GM12878 (cell line): ENCODE results near the gene C11orf97. TPM values are rescaled to one million over a fixed set of nuclear protein-coding genes. Genes with fewer than 3 reads are reported as not detected.

Experiments used
- ATAC-seq: fragments of 200-7000 bp; cut with Tn5 transposase; 3 replicates; pipeline ENCODE4 v1.9.1; 2020; ENCODE audit warnings: mild to moderate bottlenecking, moderate library complexity
- BruUV-seq: library from RNA; stranded (reverse); fragments of 400-500 nt; replicated peaks from 2 replicates; lab custom pipeline; 2021; lab: Mats Ljungman, UMichigan
- CTCF ChIA-PET: fragments of 300-600 bp; sonication (Branson Sonifier 250); formaldehyde crosslinking; extraction: SDS; loops from one replicate; lab custom pipeline; 2021; ENCODE audit warnings: inconsistent platforms; lab: Yijun Ruan, JAX
- POLR2A ChIA-PET: fragments of 350-600 bp; formaldehyde crosslinking; extraction: SDS; loops from one replicate; lab custom pipeline; 2021; ENCODE audit warnings: inconsistent platforms; lab: Charles Lee
- RAD21 ChIA-PET: fragments of 300-600 bp; sonication (Branson Sonifier 250); formaldehyde crosslinking; loops from one replicate; lab custom pipeline; 2023; ENCODE audit warnings: antibody characterized with exemption; ENCODE audit not compliant: unreplicated experiment; lab: Charles Lee
- SMC1A ChIA-PET: fragments of 300-600 bp; sonication (Branson Sonifier 250); formaldehyde crosslinking; loops from one replicate; lab custom pipeline; 2023; ENCODE audit not compliant: unreplicated experiment, uncharacterized antibody; lab: Charles Lee
- DNase-seq: peaks from one replicate; pipeline ENCODE4 v3.0.0-alpha.2; 2011; ENCODE audit warnings: low read depth, low spot score
- FAIRE-seq: peaks from 3 replicates; lab custom pipeline; 2011; peaks lifted over from hg19 to GRCh38; lab: Jason Lieb, UNC
- H2AFZ ChIP-seq: 2 replicates; pipeline ENCODE4 v1.6.0; 2011; ENCODE audit warnings: low read depth, low read length, control low read depth; ENCODE audit not compliant: control insufficient read depth
- H3K27ac ChIP-seq: 2 replicates; pipeline ENCODE4 v1.5.1; 2011; ENCODE audit warnings: control low read depth; ENCODE audit not compliant: control insufficient read depth, insufficient read depth
- H3K27me3 ChIP-seq, 2 experiments: replicated peaks in 1 of 2; 2 replicates each; pipeline versions ENCODE4 v1.6.0 to v1.6.1; 2011; ENCODE audit warnings: low read length in 1 of 2; ENCODE audit not compliant: control insufficient read depth in 2 of 2, insufficient read depth in 2 of 2
- H3K36me3 ChIP-seq, 2 experiments: 2 replicates each; pipeline ENCODE4 v1.5.1; 2011; ENCODE audit warnings: low read length in 1 of 2; ENCODE audit not compliant: control insufficient read depth in 2 of 2, insufficient read depth in 2 of 2
- H3K4me1 ChIP-seq: 2 replicates; pipeline ENCODE4 v1.6.1; 2011; ENCODE audit warnings: mild to moderate bottlenecking, low read length, moderate library complexity, mixed read lengths; ENCODE audit not compliant: control insufficient read depth, insufficient read depth
- H3K4me2 ChIP-seq: 2 replicates; pipeline ENCODE4 v1.6.0; 2011; ENCODE audit warnings: control low read depth; ENCODE audit not compliant: control insufficient read depth, insufficient read depth
- H3K4me3 ChIP-seq: fragments of 200-600 bp; sonication (generic); 2 replicates; pipeline ENCODE4 v1.5.1; 2016
- H3K79me2 ChIP-seq: 2 replicates; pipeline ENCODE4 v1.6.0; 2011; ENCODE audit warnings: low read length; ENCODE audit not compliant: control insufficient read depth, insufficient read depth
- H3K9ac ChIP-seq: 2 replicates; pipeline ENCODE4 v1.8.0; 2011; ENCODE audit warnings: low read length, control low read depth, mixed read lengths; ENCODE audit not compliant: control insufficient read depth, insufficient read depth
- H3K9me3 ChIP-seq: replicated peaks from 3 replicates; pipeline ENCODE4 v1.5.1; 2011; ENCODE audit warnings: mild to moderate bottlenecking, low read length; ENCODE audit not compliant: control insufficient read depth, insufficient read depth
- H4K20me1 ChIP-seq: 2 replicates; pipeline ENCODE4 v1.6.0; 2011; ENCODE audit not compliant: control insufficient read depth, insufficient read depth
- CEBPB ChIP-seq, 2 experiments: fragments of 150-350 bp in 1 of 2; IDR thresholded peaks; 2 replicates each; pipeline ENCODE4 v1.6.1; 2012 to 2014; ENCODE audit warnings: low read depth in 2 of 2, low read length in 2 of 2, borderline replicate concordance in 1 of 2, inconsistent platforms in 1 of 2
- ETV6 ChIP-seq, 2 experiments: fragments of 450-650 bp in 1 of 2; IDR thresholded peaks in 1 of 2; conservative IDR thresholded peaks in 1 of 2; 2 replicates each; pipeline ENCODE4 v1.6.1; 2014; ENCODE audit warnings: antibody characterized with exemption in 1 of 2, borderline replicate concordance in 1 of 2, low read depth in 1 of 2, mild to moderate bottlenecking in 1 of 2, moderate library complexity in 1 of 2
- MEF2B ChIP-seq: fragments of 450-650 bp; IDR thresholded peaks from 2 replicates; pipeline ENCODE4 v1.6.1; 2018; ENCODE audit warnings: mild to moderate bottlenecking, moderate library complexity; ENCODE audit not compliant: partially characterized antibody, poor library complexity, severe bottlenecking
- MYB ChIP-seq: fragments of 150-350 bp; IDR thresholded peaks from 2 replicates; pipeline ENCODE4 v1.6.1; 2014; ENCODE audit warnings: mild to moderate bottlenecking, low read depth, low read length, borderline replicate concordance
- RAD21 ChIP-seq: IDR thresholded peaks from 2 replicates; pipeline ENCODE4 v1.6.1; 2011; ENCODE audit warnings: mild to moderate bottlenecking, low read depth, low read length, moderate library complexity; ENCODE audit not compliant: insufficient read depth
- SMAD1 ChIP-seq: fragments of 450-650 bp; IDR thresholded peaks from 2 replicates; pipeline ENCODE4 v1.6.1; 2018; ENCODE audit warnings: mild to moderate bottlenecking, low read depth; ENCODE audit not compliant: partially characterized antibody
- WGBS: methylation state at CpG from one replicate; pipeline ENCODE4 v1.1.6; 2016; ENCODE audit warnings: low lambda C conversion rate; ENCODE audit not compliant: insufficient replicate concordance, insufficient coverage; ENCODE audit errors: missing lambda C conversion rate; 5-methylcytosine and 5-hydroxymethylcytosine counted together
- in situ Hi-C: fragments of 300-500 bp; cut with MboI; formaldehyde crosslinking; loops from 9 replicates; pipeline ENCODE4 v1.14.3; 2018; ENCODE audit warnings: mixed read lengths
- intact Hi-C: fragments of 100-400 bp; cut with micrococcal nuclease; formaldehyde crosslinking; loops from one replicate; pipeline ENCODE4 v1.14.2; 2022; ENCODE audit not compliant: unreplicated experiment
- polyA plus RNA-seq, 11 experiments: library from polyadenylated mRNA; depleted of rRNA in 4 of 11; unstranded in 6 of 11; stranded (reverse) in 5 of 11; fragments of >200 nt; fragmentation: Nextera tagmentation in 4 of 11; fragmentation: Illumina TruSeq in 1 of 11; extraction: Ambion mirVana in 4 of 11; extraction: Trizol in 1 of 11; gene quantifications; 1 replicate in 1 of 11; 2 replicates in 10 of 11; pipeline versions ENCODE4 v1.2.1 to v1.2.3, GENCODE V29; 2011 to 2016; ENCODE audit warnings: inconsistent platforms in 2 of 11, missing spikeins in 2 of 11, low read depth in 1 of 11
- total RNA-seq, 4 experiments: library from RNA; depleted of rRNA in 3 of 4; stranded (reverse); fragments of >200 nt in 3 of 4; fragmentation: Illumina TruSeq in 1 of 4; extraction: Trizol in 1 of 4; gene quantifications; 2 replicates each; pipeline versions ENCODE4 v1.2.1 to v1.2.3, GENCODE V29; 2013 to 2021
- TF ChIP-seq, protein P1 (sequence below): fragments of 450-650 bp; IDR thresholded peaks from 2 replicates; pipeline ENCODE4 v1.6.1; 2016; ENCODE audit warnings: mild to moderate bottlenecking
- TF ChIP-seq, protein P2 (sequence below): fragments of 450-650 bp; IDR thresholded peaks from 2 replicates; pipeline ENCODE4 v1.6.1; 2017; ENCODE audit warnings: antibody characterized with exemption, mild to moderate bottlenecking, moderate library complexity

The C11orf97 gene
- total and polyA plus RNA-seq, 10 of the 15 experiments (the other 5 are each of a cell fraction or from before 2014, with no cell fraction given) = not detected

DNA sequence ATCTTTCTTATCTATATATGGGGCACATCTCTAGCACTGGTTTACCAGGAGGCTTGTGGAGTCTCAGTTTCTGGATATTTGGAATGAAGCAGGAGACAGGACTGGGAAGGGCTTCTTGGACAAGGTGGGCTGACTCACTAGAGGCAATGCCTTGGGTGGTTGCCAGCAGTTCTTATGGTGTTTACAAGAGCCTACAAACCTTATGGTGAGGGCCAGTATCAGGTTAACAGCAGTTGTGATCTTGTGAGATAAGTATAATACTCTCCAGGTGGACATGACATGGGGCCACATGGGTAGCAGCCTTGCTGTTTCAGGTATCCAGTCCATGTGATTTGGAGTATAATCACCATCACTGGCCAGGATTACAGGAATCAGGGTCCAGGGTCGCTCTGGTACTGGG is 41.7 kb downstream of the C11orf97 start:
- WGBS = 17% methylated on average over 1 of the region's 1 CpG

More for the DNA sequence above, 41.7 kb downstream of the C11orf97 start:
- SMC1A ChIA-PET = no interaction called here
- Histone ChIP-seq H3K27me3 (no peaks in the 10 kb centered on the region), H2AFZ (no peak overlapping the region), H3K27ac (no peak overlapping the region), H3K79me2 (no peaks in the 10 kb centered on the region), H3K36me3 (no peaks in the 10 kb centered on the region), H4K20me1 (no peaks in the 10 kb centered on the region), H3K9me3 (no peaks in the 10 kb centered on the region), H3K4me1 (no peaks in the 10 kb centered on the region; the same call in 1 of the 2 replicates), H3K4me3 (no peak overlapping the region), H3K9ac (no peak overlapping the region), H3K4me2 (no peak overlapping the region)
- ATAC-seq (no peak), DNase-seq (no peak), FAIRE-seq (no peak)
- TF ChIP-seq, protein P1, sequence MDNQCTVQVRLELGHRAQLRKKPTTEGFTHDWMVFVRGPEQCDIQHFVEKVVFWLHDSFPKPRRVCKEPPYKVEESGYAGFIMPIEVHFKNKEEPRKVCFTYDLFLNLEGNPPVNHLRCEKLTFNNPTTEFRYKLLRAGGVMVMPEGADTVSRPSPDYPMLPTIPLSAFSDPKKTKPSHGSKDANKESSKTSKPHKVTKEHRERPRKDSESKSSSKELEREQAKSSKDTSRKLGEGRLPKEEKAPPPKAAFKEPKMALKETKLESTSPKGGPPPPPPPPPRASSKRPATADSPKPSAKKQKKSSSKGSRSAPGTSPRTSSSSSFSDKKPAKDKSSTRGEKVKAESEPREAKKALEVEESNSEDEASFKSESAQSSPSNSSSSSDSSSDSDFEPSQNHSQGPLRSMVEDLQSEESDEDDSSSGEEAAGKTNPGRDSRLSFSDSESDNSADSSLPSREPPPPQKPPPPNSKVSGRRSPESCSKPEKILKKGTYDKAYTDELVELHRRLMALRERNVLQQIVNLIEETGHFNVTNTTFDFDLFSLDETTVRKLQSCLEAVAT = no peak
- TF ChIP-seq, protein P2, sequence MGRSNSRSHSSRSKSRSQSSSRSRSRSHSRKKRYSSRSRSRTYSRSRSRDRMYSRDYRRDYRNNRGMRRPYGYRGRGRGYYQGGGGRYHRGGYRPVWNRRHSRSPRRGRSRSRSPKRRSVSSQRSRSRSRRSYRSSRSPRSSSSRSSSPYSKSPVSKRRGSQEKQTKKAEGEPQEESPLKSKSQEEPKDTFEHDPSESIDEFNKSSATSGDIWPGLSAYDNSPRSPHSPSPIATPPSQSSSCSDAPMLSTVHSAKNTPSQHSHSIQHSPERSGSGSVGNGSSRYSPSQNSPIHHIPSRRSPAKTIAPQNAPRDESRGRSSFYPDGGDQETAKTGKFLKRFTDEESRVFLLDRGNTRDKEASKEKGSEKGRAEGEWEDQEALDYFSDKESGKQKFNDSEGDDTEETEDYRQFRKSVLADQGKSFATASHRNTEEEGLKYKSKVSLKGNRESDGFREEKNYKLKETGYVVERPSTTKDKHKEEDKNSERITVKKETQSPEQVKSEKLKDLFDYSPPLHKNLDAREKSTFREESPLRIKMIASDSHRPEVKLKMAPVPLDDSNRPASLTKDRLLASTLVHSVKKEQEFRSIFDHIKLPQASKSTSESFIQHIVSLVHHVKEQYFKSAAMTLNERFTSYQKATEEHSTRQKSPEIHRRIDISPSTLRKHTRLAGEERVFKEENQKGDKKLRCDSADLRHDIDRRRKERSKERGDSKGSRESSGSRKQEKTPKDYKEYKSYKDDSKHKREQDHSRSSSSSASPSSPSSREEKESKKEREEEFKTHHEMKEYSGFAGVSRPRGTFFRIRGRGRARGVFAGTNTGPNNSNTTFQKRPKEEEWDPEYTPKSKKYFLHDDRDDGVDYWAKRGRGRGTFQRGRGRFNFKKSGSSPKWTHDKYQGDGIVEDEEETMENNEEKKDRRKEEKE = no peak
- TF ChIP-seq CEBPB (IDR thresholded peaks at IDR 0.05; ENCODE audit: borderline replicate concordance in 1 of 2, low read depth in 2 of 2, low read length in 2 of 2) (no peak), SMAD1 (no peak), ETV6 (conservative IDR thresholded peaks at IDR 0.05 in 1 of 2, IDR thresholded peaks at IDR 0.05 in 1 of 2; ENCODE audit: borderline replicate concordance in 1 of 2, low read depth in 1 of 2) (no peak), RAD21 (no peak), MYB (no peak), MEF2B (no peak)
- no TSS peak for BruUV-seq
- RAD21 ChIA-PET = interaction anchor here (1.4 kb wide), 1 partner anchor 37 kb away, joined by 3 read pairs; no protein-coding TSS in a partner anchor
- intact Hi-C loops = no loop called here
- CTCF ChIA-PET = interaction anchor here (1.5 to 1.9 kb wide), 2 partner anchors 25 to 49 kb away, joined by 5 to 7 read pairs; no protein-coding TSS in a partner anchor
- POLR2A ChIA-PET = no interaction called here
- in situ Hi-C loops = no loop called here
